Common myeloid progenitor, CD34-positive (primary cell): Measurements from ENCODE around the gene TBC1D30. TPM values are rescaled to one million over a fixed set of nuclear protein-coding genes. Genes with fewer than 3 reads are reported as not detected.
"Not testable (repeated sequence)": the region's sequence is repeated elsewhere in the genome, so short reads cannot be mapped to it uniquely, and the experiment has no call there.

ENCODE experiments used
- CTCF ChIA-PET: fragments of 350-600 bp; sonication (Branson Sonifier 250); formaldehyde crosslinking; loops from one replicate; lab custom pipeline; 2021; ENCODE audit warnings: antibody characterized with exemption; lab: Charles Lee
- POLR2A ChIA-PET: fragments of 350-600 bp; sonication (Branson Sonifier 250); formaldehyde crosslinking; loops from one replicate; lab custom pipeline; 2021; ENCODE audit warnings: antibody characterized with exemption; lab: Charles Lee
- DNase-seq, 3 donors: peaks; one replicate each; pipeline versions ENCODE4 v3.0.0 to v3.0.0-alpha.2; 2013
- H3K27ac ChIP-seq, 2 experiments: 1 replicate in 1 of 2; 2 replicates in 1 of 2; pipeline ENCODE4 v1.7.0; 2013; ENCODE audit warnings: inconsistent platforms in 2 of 2, low read length in 2 of 2, mild to moderate bottlenecking in 2 of 2, low read depth in 1 of 2, moderate library complexity in 1 of 2; ENCODE audit not compliant: severe bottlenecking in 2 of 2, insufficient read depth in 1 of 2, poor library complexity in 1 of 2
- H3K27me3 ChIP-seq, 5 experiments: replicated peaks in 2 of 5; 1 replicate in 3 of 5; 2 replicates in 2 of 5; pipeline versions ENCODE4 v1.6.1 to v1.7.0; 2013; ENCODE audit warnings: low read length in 4 of 5, mild to moderate bottlenecking in 2 of 5, moderate library complexity in 2 of 5, inconsistent platforms in 1 of 5; ENCODE audit not compliant: insufficient read depth in 5 of 5, control insufficient read depth in 4 of 5
- H3K36me3 ChIP-seq, 4 experiments: 1 replicate in 2 of 4; 2 replicates in 2 of 4; pipeline versions ENCODE4 v1.6.1 to v1.7.0; 2013; ENCODE audit warnings: low read length in 3 of 4, control low read depth in 1 of 4, mild to moderate bottlenecking in 1 of 4; ENCODE audit not compliant: control insufficient read depth in 4 of 4, insufficient read depth in 4 of 4
- H3K4me1 ChIP-seq, 4 experiments: 1 replicate in 3 of 4; 2 replicates in 1 of 4; pipeline versions ENCODE4 v1.6.1 to v1.7.1; 2013; ENCODE audit warnings: low read length in 3 of 4, mild to moderate bottlenecking in 3 of 4, control low read depth in 1 of 4, inconsistent platforms in 1 of 4, moderate library complexity in 1 of 4; ENCODE audit not compliant: control insufficient read depth in 4 of 4, insufficient read depth in 4 of 4; ENCODE audit errors: control extremely low read depth in 1 of 4
- H3K4me3 ChIP-seq, 7 experiments: 1 replicate in 4 of 7; 2 replicates in 3 of 7; pipeline versions ENCODE4 v1.5.1 to v1.7.0; 2013; ENCODE audit warnings: mild to moderate bottlenecking in 7 of 7, low read length in 6 of 7, moderate library complexity in 6 of 7, inconsistent platforms in 2 of 7, low read depth in 2 of 7, control low read depth in 1 of 7; ENCODE audit not compliant: insufficient read depth in 4 of 7, control insufficient read depth in 1 of 7; ENCODE audit errors: extremely low read depth in 1 of 7
- H3K9me3 ChIP-seq, 5 experiments: 1 replicate in 4 of 5; 2 replicates in 1 of 5; pipeline versions ENCODE4 v1.6.1 to v1.7.1; 2013; ENCODE audit warnings: low read length in 4 of 5, mild to moderate bottlenecking in 2 of 5, inconsistent platforms in 1 of 5, low read depth in 1 of 5, moderate library complexity in 1 of 5; ENCODE audit not compliant: control insufficient read depth in 4 of 5, insufficient read depth in 2 of 5; ENCODE audit errors: control extremely low read depth in 1 of 5
- WGBS: methylation state at CpG from one replicate; pipeline ENCODE4 v1.1.5; 2013; ENCODE audit not compliant: insufficient coverage; 5-methylcytosine and 5-hydroxymethylcytosine counted together
- polyA plus RNA-seq: library from polyadenylated mRNA; unstranded; fragments of 120-200 nt; gene quantifications from one replicate; pipeline ENCODE4 v1.2.1, GENCODE V29; 2013

Gene TBC1D30, protein sequence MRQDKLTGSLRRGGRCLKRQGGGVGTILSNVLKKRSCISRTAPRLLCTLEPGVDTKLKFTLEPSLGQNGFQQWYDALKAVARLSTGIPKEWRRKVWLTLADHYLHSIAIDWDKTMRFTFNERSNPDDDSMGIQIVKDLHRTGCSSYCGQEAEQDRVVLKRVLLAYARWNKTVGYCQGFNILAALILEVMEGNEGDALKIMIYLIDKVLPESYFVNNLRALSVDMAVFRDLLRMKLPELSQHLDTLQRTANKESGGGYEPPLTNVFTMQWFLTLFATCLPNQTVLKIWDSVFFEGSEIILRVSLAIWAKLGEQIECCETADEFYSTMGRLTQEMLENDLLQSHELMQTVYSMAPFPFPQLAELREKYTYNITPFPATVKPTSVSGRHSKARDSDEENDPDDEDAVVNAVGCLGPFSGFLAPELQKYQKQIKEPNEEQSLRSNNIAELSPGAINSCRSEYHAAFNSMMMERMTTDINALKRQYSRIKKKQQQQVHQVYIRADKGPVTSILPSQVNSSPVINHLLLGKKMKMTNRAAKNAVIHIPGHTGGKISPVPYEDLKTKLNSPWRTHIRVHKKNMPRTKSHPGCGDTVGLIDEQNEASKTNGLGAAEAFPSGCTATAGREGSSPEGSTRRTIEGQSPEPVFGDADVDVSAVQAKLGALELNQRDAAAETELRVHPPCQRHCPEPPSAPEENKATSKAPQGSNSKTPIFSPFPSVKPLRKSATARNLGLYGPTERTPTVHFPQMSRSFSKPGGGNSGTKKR
- 0.15 TPM for polyA plus RNA-seq

GRCh38 chr12:64824500-64825142 is at the start of gene TBC1D30:
TSS of gene TBC1D30 (plus strand) at chr12:64824647. CDS start at chr12:64824880, 233 bp downstream.
- DNase-seq: peak in 2 of 3 donors; percentile 41 to 48
- ChIA-PET POLR2A (no interaction called here), CTCF (no interaction called here)
- Histone ChIP-seq H3K27ac (no peak within 1 kb of the TSS), H3K4me1 (peaks cover 3 to 23% (median 17%) of the 10 kb centered on the region in 4 experiments), H3K4me3 (peak within 1 kb of the TSS in 6 of 7 experiments; percentile 14 to 70 (median 58)), H3K27me3 (peaks cover 26 to 72% (median 35%) of the 10 kb centered on the region in 5 experiments), H3K9me3 (peaks cover 2 to 13% (median 6%) of the 10 kb centered on the region in 5 experiments), H3K36me3 (no peaks in the 10 kb centered on the region)
- under 1% methylated on average over 68 of the region's 69 CpGs for WGBS

DNA sequence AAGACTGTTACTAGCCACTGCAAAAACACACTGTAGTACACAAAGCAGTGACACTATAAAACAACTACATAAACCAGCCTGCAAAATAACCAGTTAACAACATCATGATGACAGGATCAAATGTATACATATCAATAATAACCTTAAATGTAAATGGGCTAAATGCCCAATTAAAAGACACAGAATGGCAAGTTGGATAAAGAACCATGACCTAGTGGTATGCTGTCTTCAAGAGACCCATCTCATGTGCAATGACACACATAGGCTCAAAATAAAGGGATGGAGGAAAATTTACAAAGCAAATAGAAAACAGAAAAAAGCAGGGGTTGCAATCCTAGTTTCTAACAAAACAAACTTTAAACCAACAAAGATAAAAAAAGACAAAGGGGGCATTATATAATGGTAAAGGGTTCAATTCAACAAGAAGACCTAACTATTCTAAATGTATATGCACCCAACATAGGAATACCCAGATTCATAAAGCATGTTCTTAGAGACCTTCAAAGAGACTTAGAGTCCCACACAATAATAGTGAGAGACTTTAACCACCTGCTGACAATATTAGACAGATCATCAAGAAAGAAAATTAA is 49.2 kb upstream of the TBC1D30 start:
- POLR2A ChIA-PET, CTCF ChIA-PET, H3K36me3 ChIP-seq: not testable (repeated sequence)

DNA sequence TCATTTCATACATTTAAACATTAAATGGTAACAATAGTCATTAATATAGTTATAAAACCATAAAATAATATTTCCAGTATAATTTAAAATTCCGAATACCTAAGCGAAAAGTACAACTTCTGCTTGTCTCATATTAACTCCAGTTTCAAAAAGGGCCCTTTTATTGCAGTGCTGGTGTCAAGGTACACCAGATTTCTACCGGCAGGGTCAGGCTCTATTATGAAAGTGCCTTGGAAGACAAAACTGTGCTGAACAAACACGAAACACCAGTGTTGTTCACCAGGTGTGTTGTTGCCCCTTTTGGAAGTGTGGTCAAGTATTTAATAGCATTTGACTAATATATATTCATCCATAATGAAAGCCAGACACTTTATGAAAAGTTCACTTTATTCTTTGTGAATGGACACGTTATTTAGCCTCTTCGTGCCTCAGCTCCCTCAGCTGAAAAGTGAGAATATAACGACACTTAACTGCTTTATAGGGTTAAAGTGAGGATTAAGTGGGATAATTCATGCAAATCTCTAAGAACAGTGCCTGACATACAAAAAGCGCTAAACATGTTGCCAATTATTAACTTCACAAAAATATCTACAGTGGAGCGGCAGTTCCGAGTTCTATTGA is 45.0 kb upstream of the TBC1D30 start:
- WGBS: 100% methylated on average over 3 of the region's 10 CpGs
- Histone ChIP-seq H3K4me1 (peaks cover 6 to 29% (median 26%) of the 10 kb centered on the region in 4 experiments), H3K27ac (no peak overlapping the region), H3K9me3 (peaks cover 0 to 22% (median 4%) of the 10 kb centered on the region in 5 experiments), H3K36me3 (no peaks in the 10 kb centered on the region), H3K4me3 (no peak overlapping the region), H3K27me3 (peaks cover 15 to 47% (median 21%) of the 10 kb centered on the region in 5 experiments)
- ChIA-PET POLR2A (no interaction called here), CTCF (interaction anchor here (1.0 to 4.4 kb wide), 3 partner anchors 9 to 22 kb away, joined by 3 to 23 read pairs (median 3); no protein-coding TSS in a partner anchor)
- no peak for DNase-seq

More for the DNA sequence above, 49.2 kb upstream of the TBC1D30 start:
- H3K27ac ChIP-seq, H3K4me3 ChIP-seq, H3K4me1 ChIP-seq: not testable (repeated sequence)
- H3K27me3 ChIP-seq: peaks cover 7 to 25% (median 13%) of the 10 kb centered on the region in 5 experiments
- peaks cover 2 to 35% (median 7%) of the 10 kb centered on the region in 5 experiments for H3K9me3 ChIP-seq
- peak in 2 of 3 donors; percentile 29 to 30 for DNase-seq

DNA sequence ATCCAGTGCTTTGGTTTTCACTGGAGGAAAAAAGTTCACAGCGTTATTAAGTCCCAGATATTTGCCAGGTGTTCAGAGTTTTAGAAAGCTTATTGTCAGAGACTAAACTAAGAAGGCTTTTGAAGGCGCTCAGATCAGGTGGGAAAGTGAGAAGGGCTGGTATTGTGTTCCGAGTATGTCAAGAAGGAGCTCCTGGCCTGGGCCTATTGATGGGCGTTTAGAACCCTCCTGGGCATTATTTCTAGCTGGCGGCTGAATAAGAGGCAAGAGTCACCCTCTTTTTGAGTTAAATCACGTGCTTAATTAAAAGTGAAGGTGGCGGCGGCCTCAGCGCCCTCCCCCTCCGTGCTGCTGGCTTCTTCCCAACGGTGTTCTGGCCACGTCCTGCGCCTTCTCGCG is 44.3 kb upstream of the TBC1D30 start:
- DNase-seq: peak in 1 of 3 donors; percentile 18
- ChIA-PET CTCF (interaction anchor here (1.2 to 4.4 kb wide), 2 partner anchors 16 to 22 kb away, joined by 3 to 23 read pairs; no protein-coding TSS in a partner anchor), POLR2A (no interaction called here)
- peaks cover 0 to 21% (median 4%) of the 10 kb centered on the region in 5 experiments for H3K9me3 ChIP-seq
- H3K4me1 ChIP-seq: peaks cover 6 to 29% (median 26%) of the 10 kb centered on the region in 4 experiments
- H3K4me3 ChIP-seq: peak overlapping the region; percentile 41 to 72 (median 57)
- H3K27me3 ChIP-seq: peaks cover 15 to 47% (median 21%) of the 10 kb centered on the region in 5 experiments
- 24% methylated on average over 12 of the region's 15 CpGs for WGBS
- H3K36me3 ChIP-seq: no peaks in the 10 kb centered on the region
- no peak overlapping the region for H3K27ac ChIP-seq

DNA sequence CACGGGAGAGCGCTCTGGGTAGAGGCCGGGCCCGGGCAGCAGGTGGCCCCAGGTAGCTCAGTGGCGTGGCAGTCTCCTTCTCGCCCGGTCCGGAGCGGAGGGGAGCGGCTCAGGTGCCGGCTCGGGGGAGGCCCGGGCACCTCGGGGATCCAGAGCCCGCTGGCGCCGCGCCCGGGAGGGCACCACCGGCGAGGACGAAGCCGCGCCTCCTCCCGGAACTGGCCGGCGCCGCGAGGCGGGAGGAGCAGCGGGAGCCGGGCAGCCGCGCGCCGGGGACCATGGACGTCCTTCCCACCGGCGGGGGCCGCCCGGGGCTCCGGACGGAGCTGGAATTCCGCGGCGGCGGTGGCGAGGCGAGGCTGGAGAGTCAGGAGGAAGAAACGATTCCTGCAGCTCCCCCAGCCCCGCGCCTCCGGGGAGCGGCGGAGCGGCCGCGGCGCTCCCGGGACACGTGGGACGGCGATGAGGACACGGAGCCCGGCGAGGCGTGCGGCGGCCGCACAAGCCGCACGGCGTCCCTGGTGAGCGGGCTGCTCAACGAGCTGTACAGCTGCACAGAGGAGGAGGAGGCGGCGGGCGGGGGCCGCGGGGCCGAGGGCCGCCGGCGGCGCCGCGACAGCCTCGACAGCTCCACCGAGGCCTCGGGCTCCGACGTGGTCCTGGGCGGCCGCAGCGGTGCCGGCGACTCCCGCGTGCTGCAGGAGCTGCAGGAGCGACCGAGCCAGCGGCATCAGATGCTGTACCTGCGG is 43.7 kb upstream of the TBC1D30 start:
- POLR2A ChIA-PET: no interaction called here
- H3K4me3 ChIP-seq: peak overlapping the region; percentile 41 to 72 (median 57)
- no peak overlapping the region for H3K27ac ChIP-seq
- peaks cover 15 to 47% (median 24%) of the 10 kb centered on the region in 5 experiments for H3K27me3 ChIP-seq
- H3K9me3 ChIP-seq: peaks cover 0 to 17% (median 3%) of the 10 kb centered on the region in 5 experiments
- no peaks in the 10 kb centered on the region for H3K36me3 ChIP-seq
- under 1% methylated on average over 91 of the region's 103 CpGs for WGBS
- H3K4me1 ChIP-seq: peaks cover 6 to 29% (median 26%) of the 10 kb centered on the region in 4 experiments
- DNase-seq: peak in 2 of 3 donors; percentile 28 to 43
- CTCF ChIA-PET: interaction anchor here (1.4 to 4.4 kb wide), 3 partner anchors 10 to 21 kb away, joined by 3 to 23 read pairs (median 8); no protein-coding TSS in a partner anchor
